Chondrocyte (in vitro differentiated cells): ENCODE data around the gene KIF16B. TPM values are rescaled to one million over a fixed set of nuclear protein-coding genes. Genes with fewer than 3 reads are reported as not detected.
A peak's percentile ranks its signal among the peaks of the same experiment; 100 is the strongest.

ENCODE experiments used
- DNase-seq: peaks from one replicate; pipeline ENCODE4 v3.0.0; 2021; ENCODE audit warnings: mixed read lengths, low spot score
- H3K27ac Mint-ChIP-seq: one replicate; pipeline ENCODE4 v1.8.0; 2021; ENCODE audit warnings: mild to moderate bottlenecking, moderate library complexity, mixed read lengths; ENCODE audit not compliant: unreplicated experiment
- H3K27me3 Mint-ChIP-seq: 2 replicates; pipeline ENCODE4 v1.8.0; 2021; ENCODE audit warnings: low read depth, mixed read lengths
- H3K36me3 Mint-ChIP-seq: 2 replicates; pipeline ENCODE4 v1.8.0; 2021; ENCODE audit warnings: low read depth, mixed read lengths
- H3K4me1 Mint-ChIP-seq: 2 replicates; pipeline ENCODE4 v1.8.0; 2021; ENCODE audit warnings: low read depth, mild to moderate bottlenecking, mixed read lengths
- H3K4me3 Mint-ChIP-seq: one replicate; pipeline ENCODE4 v1.8.0; 2021; ENCODE audit warnings: mild to moderate bottlenecking, moderate library complexity, mixed read lengths; ENCODE audit not compliant: unreplicated experiment
- H3K9me3 Mint-ChIP-seq: 2 replicates; pipeline ENCODE4 v1.8.0; 2021; ENCODE audit warnings: low read depth, mixed read lengths
- CTCF ChIP-seq: fragments of 200-600 bp; sonication (generic); IDR thresholded peaks from 2 replicates; pipeline ENCODE4 v1.5.0; 2021; ENCODE audit warnings: antibody characterized with exemption, mild to moderate bottlenecking, moderate library complexity
- total RNA-seq: library from RNA; stranded (reverse); gene quantifications from 3 replicates; pipeline ENCODE4 v1.2.1, GENCODE V29; 2021

The KIF16B gene
- total RNA-seq, 1 donor from 2014 or later: 11.2 TPM

- Mint-ChIP-seq H3K9me3 (no peaks in the 10 kb centered on the region), H3K4me3 (no peak overlapping the region), H3K36me3 (peaks cover 4% of the 10 kb centered on the region), H3K27me3 (no peaks in the 10 kb centered on the region), H3K27ac (peak overlapping the region; percentile 66), H3K4me1 (peaks cover 26% of the 10 kb centered on the region)
- DNase-seq: no peak
- peak; percentile 95 for TF ChIP-seq CTCF
These were observed 97.2 kb downstream of the KIF16B start for GRCh38 chr20:16476032-16476431.

GRCh38 chr20:16475225-16475624 lies 98.0 kb downstream of the KIF16B start:
- H3K4me3 Mint-ChIP-seq: no peak overlapping the region
- DNase-seq: no peak
- H3K27me3 Mint-ChIP-seq: no peaks in the 10 kb centered on the region
- no peaks in the 10 kb centered on the region for H3K9me3 Mint-ChIP-seq
- TF ChIP-seq CTCF: no peak
- H3K27ac Mint-ChIP-seq: peak overlapping the region; percentile 66
- peaks cover 26% of the 10 kb centered on the region for H3K4me1 Mint-ChIP-seq
- peaks cover 6% of the 10 kb centered on the region for H3K36me3 Mint-ChIP-seq

GRCh38 chr20:16474363-16474762 lies 98.9 kb downstream of the KIF16B start:
- H3K9me3 Mint-ChIP-seq: no peaks in the 10 kb centered on the region
- peaks cover 6% of the 10 kb centered on the region for H3K36me3 Mint-ChIP-seq
- no peaks in the 10 kb centered on the region for H3K27me3 Mint-ChIP-seq
- peaks cover 26% of the 10 kb centered on the region for H3K4me1 Mint-ChIP-seq
- H3K27ac Mint-ChIP-seq: no peak overlapping the region
- TF ChIP-seq CTCF: no peak
- no peak for DNase-seq
- H3K4me3 Mint-ChIP-seq: no peak overlapping the region

GRCh38 chr20:16472045-16472872 lies 101.0 kb downstream of the KIF16B start:
- DNase-seq: no peak
- Mint-ChIP-seq H3K4me3 (no peak overlapping the region), H3K4me1 (peaks cover 22% of the 10 kb centered on the region), H3K36me3 (peaks cover 4% of the 10 kb centered on the region), H3K27me3 (no peaks in the 10 kb centered on the region), H3K27ac (no peak overlapping the region), H3K9me3 (peaks cover 1% of the 10 kb centered on the region)
- no peak for TF ChIP-seq CTCF

GRCh38 chr20:16469395-16469905 lies 103.8 kb downstream of the KIF16B start:
- Mint-ChIP-seq H3K9me3 (peaks cover 3% of the 10 kb centered on the region), H3K27me3 (no peaks in the 10 kb centered on the region), H3K4me3 (no peak overlapping the region), H3K36me3 (peaks cover 5% of the 10 kb centered on the region), H3K4me1 (peaks cover 13% of the 10 kb centered on the region), H3K27ac (no peak overlapping the region)
- no peak for TF ChIP-seq CTCF
- DNase-seq: no peak
